KMS-11 (cell line): ENCODE results near the gene VAPB.

Experiments used
- H2AFZ ChIP-seq: fragments of 200-600 bp; sonication (generic); 2 replicates; pipeline ENCODE4 v1.6.1; 2016; ENCODE audit warnings: antibody characterized with exemption, mixed run types, low read depth
- H3K27ac ChIP-seq: fragments of 200-600 bp; sonication (generic); 2 replicates; pipeline ENCODE4 v1.6.1; 2016; ENCODE audit warnings: mild to moderate bottlenecking, mixed run types
- H3K27me3 ChIP-seq: fragments of 200-600 bp; sonication (generic); 2 replicates; pipeline ENCODE4 v1.6.1; 2017; ENCODE audit warnings: mild to moderate bottlenecking, low read depth, mixed run types, moderate library complexity; ENCODE audit not compliant: insufficient read depth
- H3K36me3 ChIP-seq: fragments of 200-600 bp; sonication (generic); 2 replicates; pipeline ENCODE4 v1.6.1; 2017; ENCODE audit warnings: mild to moderate bottlenecking, mixed run types; ENCODE audit not compliant: insufficient read depth
- H3K4me1 ChIP-seq: fragments of 200-600 bp; sonication (generic); 2 replicates; pipeline ENCODE4 v1.6.1; 2016; ENCODE audit warnings: mild to moderate bottlenecking, low read depth, mixed run types; ENCODE audit not compliant: poor library complexity, severe bottlenecking
- H3K4me2 ChIP-seq: fragments of 200-600 bp; sonication (generic); 2 replicates; pipeline ENCODE4 v1.7.0; 2016; ENCODE audit warnings: mild to moderate bottlenecking, mixed run types
- H3K4me3 ChIP-seq: fragments of 200-600 bp; sonication (generic); IDR thresholded peaks from 2 replicates; pipeline ENCODE4 v1.6.1; 2017; ENCODE audit warnings: low read depth, low read length, mixed read lengths; ENCODE audit not compliant: insufficient read depth
- H3K79me2 ChIP-seq: fragments of 200-600 bp; sonication (generic); 2 replicates; pipeline ENCODE4 v1.6.1; 2016; ENCODE audit warnings: low read depth, mixed run types; ENCODE audit not compliant: insufficient read depth
- H3K9ac ChIP-seq: fragments of 200-600 bp; sonication (generic); 2 replicates; pipeline ENCODE4 v1.6.1; 2016; ENCODE audit warnings: mild to moderate bottlenecking, mixed run types
- H4K20me1 ChIP-seq: fragments of 200-600 bp; sonication (generic); 2 replicates; pipeline ENCODE4 v1.6.1; 2016; ENCODE audit warnings: mild to moderate bottlenecking, mixed run types; ENCODE audit not compliant: insufficient read depth
- CTCF ChIP-seq: fragments of 200-600 bp; sonication (generic); conservative IDR thresholded peaks from 2 replicates; pipeline ENCODE4 v1.6.1; 2017; ENCODE audit warnings: low read depth, mild to moderate bottlenecking, antibody characterized with exemption, low read length, moderate library complexity, mixed read lengths

Gene VAPB

GRCh38 chr20:58428364-58428763 lies 39.3 kb downstream of the VAPB start:
- Histone ChIP-seq H3K4me1 (peaks cover 20% of the 10 kb centered on the region), H2AFZ (no peak overlapping the region), H3K27me3 (no peaks in the 10 kb centered on the region), H3K79me2 (peaks cover 55% of the 10 kb centered on the region; the same call in 1 of the 2 replicates), H3K4me2 (no peak overlapping the region), H3K36me3 (no peaks in the 10 kb centered on the region), H4K20me1 (peaks cover 6% of the 10 kb centered on the region; the same call in 1 of the 2 replicates), H3K4me3 (no peak overlapping the region), H3K27ac (no peak overlapping the region), H3K9ac (no peak overlapping the region)
- TF ChIP-seq CTCF = no peak

- H3K9ac ChIP-seq = no peak overlapping the region
- peaks cover 6% of the 10 kb centered on the region; the same call in 1 of the 2 replicates for H4K20me1 ChIP-seq
Measured at GRCh38 chr20:58429303-58429702, 40.3 kb downstream of the VAPB start.

DNA sequence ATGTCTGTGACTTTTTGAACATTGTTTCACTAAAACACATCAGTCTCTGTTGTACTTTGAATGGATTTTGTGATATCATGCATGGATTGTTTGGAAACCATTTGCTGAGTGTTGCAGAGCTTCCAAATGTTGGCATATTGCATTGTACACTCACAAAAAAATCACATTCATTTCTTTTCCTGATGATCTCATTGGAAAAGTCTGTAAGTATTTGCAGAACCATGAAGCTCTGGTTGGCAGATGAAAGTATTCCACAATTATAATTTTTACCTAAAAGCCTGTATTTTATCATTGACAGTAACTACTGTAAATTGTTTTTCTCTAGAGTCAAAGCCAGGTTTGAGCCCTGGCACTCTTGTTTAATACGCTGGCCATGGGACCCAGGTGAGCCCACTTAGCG lies 42.1 kb downstream of the VAPB start:
- no peaks in the 10 kb centered on the region for H3K36me3 ChIP-seq
- TF ChIP-seq CTCF = no peak
- H3K9ac ChIP-seq = no peak overlapping the region
- H3K4me1 ChIP-seq = peaks cover 27% of the 10 kb centered on the region
- H3K27me3 ChIP-seq = no peaks in the 10 kb centered on the region
- no peak overlapping the region for H3K4me2 ChIP-seq
- H4K20me1 ChIP-seq = peaks cover 6% of the 10 kb centered on the region; the same call in 1 of the 2 replicates
- H3K4me3 ChIP-seq = no peak overlapping the region
- no peak overlapping the region for H3K27ac ChIP-seq
- H3K79me2 ChIP-seq = peaks cover 67% of the 10 kb centered on the region; the same call in 1 of the 2 replicates
- H2AFZ ChIP-seq = no peak overlapping the region

More at GRCh38 chr20:58429303-58429702, 40.3 kb downstream of the VAPB start:
- Histone ChIP-seq H3K4me3 (no peak overlapping the region), H2AFZ (no peak overlapping the region), H3K79me2 (peaks cover 62% of the 10 kb centered on the region; the same call in 1 of the 2 replicates), H3K27me3 (no peaks in the 10 kb centered on the region), H3K27ac (no peak overlapping the region), H3K4me2 (no peak overlapping the region), H3K4me1 (peaks cover 27% of the 10 kb centered on the region), H3K36me3 (no peaks in the 10 kb centered on the region)
- no peak for TF ChIP-seq CTCF

GRCh38 chr20:58432186-58432954 lies 43.3 kb downstream of the VAPB start:
- Histone ChIP-seq H3K9ac (no peak overlapping the region), H3K4me1 (peaks cover 27% of the 10 kb centered on the region), H3K27ac (peak overlapping the region; percentile 3; the same call in 1 of the 2 replicates), H4K20me1 (peaks cover 6% of the 10 kb centered on the region; the same call in 1 of the 2 replicates), H3K4me2 (no peak overlapping the region; the same call in 1 of the 2 replicates), H3K36me3 (no peaks in the 10 kb centered on the region), H2AFZ (no peak overlapping the region), H3K79me2 (peaks cover 64% of the 10 kb centered on the region; the same call in 1 of the 2 replicates), H3K4me3 (no peak overlapping the region), H3K27me3 (no peaks in the 10 kb centered on the region)
- TF ChIP-seq CTCF = no peak
